GM12878 (cell line): ENCODE results near the gene PCK2.

ENCODE experiments used
- CTCF ChIP-seq, 3 experiments: IDR thresholded peaks in 2 of 3; conservative IDR thresholded peaks in 1 of 3; 2 replicates each; pipeline ENCODE4 v1.5.1; 2011; ENCODE audit warnings: low read depth in 3 of 3, low read length in 3 of 3, mild to moderate bottlenecking in 3 of 3, control low read depth in 2 of 3, moderate library complexity in 2 of 3, inconsistent platforms in 1 of 3, mixed read lengths in 1 of 3; ENCODE audit not compliant: control insufficient read depth in 2 of 3, insufficient read depth in 1 of 3; ENCODE audit errors: extremely low read depth in 1 of 3
- MYC ChIP-seq: IDR thresholded peaks from 2 replicates; pipeline ENCODE4 v1.6.1; 2011; ENCODE audit warnings: mild to moderate bottlenecking, low read length, moderate library complexity, inconsistent platforms; ENCODE audit not compliant: insufficient read depth, insufficient replicate concordance, insufficient read length, severe bottlenecking
- POLR2A ChIP-seq: IDR thresholded peaks from 2 replicates; pipeline ENCODE4 v1.6.1; 2011; ENCODE audit warnings: low read depth, mild to moderate bottlenecking, low read length
- RAD21 ChIP-seq: IDR thresholded peaks from 2 replicates; pipeline ENCODE4 v1.6.1; 2011; ENCODE audit warnings: mild to moderate bottlenecking, low read depth, low read length, moderate library complexity; ENCODE audit not compliant: insufficient read depth
- YY1 ChIP-seq: IDR thresholded peaks from 2 replicates; pipeline ENCODE4 v1.6.1; 2011; ENCODE audit warnings: low read depth, mild to moderate bottlenecking, low read length
- ZNF274 ChIP-seq: IDR thresholded peaks from one replicate; pipeline ENCODE4 v1.8.0; 2011; ENCODE audit not compliant: insufficient read length, insufficient read depth

- TF ChIP-seq ZNF274 (no peak), MYC (no peak), YY1 (no peak), CTCF (IDR thresholded peaks at IDR 0.05 in 2 of 3, conservative IDR thresholded peaks at IDR 0.05 in 1 of 3; ENCODE audit: control insufficient read depth in 2 of 3, extremely low read depth in 1 of 3, insufficient read depth in 1 of 3, low read depth in 3 of 3, low read length in 3 of 3) (no peak), POLR2A (no peak), RAD21 (no peak)
Measured at GRCh38 chr14:24088095-24088494, 6.0 kb upstream of the PCK2 start.
